Thyroid gland (tissue), 4 donors: ENCODE data around the gene CXCR1. TPM values are rescaled to one million over a fixed set of nuclear protein-coding genes. Genes with fewer than 3 reads are reported as not detected.

Experiments used
- DNase-seq, 2 donors: peaks; one replicate each; pipeline ENCODE4 v3.0.0-alpha.2; 2019
- H3K27ac ChIP-seq, 3 donors: fragments of 200-600 bp; sonication (generic); 1 replicate in 2 of 3; 2 replicates in 1 of 3; pipeline ENCODE4 v1.5.1; 2016 to 2019; ENCODE audit warnings: mild to moderate bottlenecking in 1 of 3, moderate library complexity in 1 of 3
- H3K27me3 ChIP-seq: fragments of 200-600 bp; sonication (generic); one replicate; pipeline ENCODE4 v1.5.1; 2019
- H3K36me3 ChIP-seq, 2 donors: fragments of 200-600 bp; sonication (generic); one replicate each; pipeline ENCODE4 v1.5.1; 2016 to 2019
- H3K4me1 ChIP-seq, 2 donors: fragments of 200-600 bp; sonication (generic); one replicate each; pipeline ENCODE4 v1.5.1; 2017 to 2019
- H3K4me3 ChIP-seq, 3 donors: fragments of 200-600 bp; sonication (generic); replicated peaks in 1 of 3; 1 replicate in 2 of 3; 2 replicates in 1 of 3; pipeline ENCODE4 v1.5.1; 2016; ENCODE audit warnings: mild to moderate bottlenecking in 1 of 3
- H3K9me3 ChIP-seq: fragments of 200-600 bp; sonication (generic); one replicate; pipeline ENCODE4 v1.5.1; 2017
- CTCF ChIP-seq, 6 experiments: fragments of 200-600 bp in 3 of 6; fragments of 450-650 bp in 3 of 6; sonication (generic) in 3 of 6; IDR thresholded peaks; one replicate each; pipeline ENCODE4 v1.5.1; 2016 to 2019; ENCODE audit warnings: antibody characterized with exemption in 6 of 6, mild to moderate bottlenecking in 2 of 6, inconsistent platforms in 1 of 6, moderate library complexity in 1 of 6
- POLR2A ChIP-seq, 2 donors: fragments of 450-650 bp; IDR thresholded peaks; one replicate each; pipeline ENCODE4 v1.6.1; 2017; ENCODE audit warnings: antibody characterized with exemption in 2 of 2, mild to moderate bottlenecking in 2 of 2, moderate library complexity in 1 of 2
- WGBS, 2 donors: methylation state at CpG; one replicate each; pipeline ENCODE4 v1.1.5; 2017; 5-methylcytosine and 5-hydroxymethylcytosine counted together
- intact Hi-C: fragments of 100-400 bp; cut with DNase I; formaldehyde crosslinking; loops from one replicate; pipeline ENCODE4 v1.15.1; 2023
- total RNA-seq, 4 donors: library from RNA; depleted of rRNA; stranded (reverse); fragments of >200 nt; gene quantifications; one replicate each; pipeline ENCODE4 v1.2.3, GENCODE V29; 2016

CXCR1 gene
- total RNA-seq: under 1 TPM in 3 of 4 donors, not detected in 1; 0.13 to 0.50 (median 0.29) TPM

DNA sequence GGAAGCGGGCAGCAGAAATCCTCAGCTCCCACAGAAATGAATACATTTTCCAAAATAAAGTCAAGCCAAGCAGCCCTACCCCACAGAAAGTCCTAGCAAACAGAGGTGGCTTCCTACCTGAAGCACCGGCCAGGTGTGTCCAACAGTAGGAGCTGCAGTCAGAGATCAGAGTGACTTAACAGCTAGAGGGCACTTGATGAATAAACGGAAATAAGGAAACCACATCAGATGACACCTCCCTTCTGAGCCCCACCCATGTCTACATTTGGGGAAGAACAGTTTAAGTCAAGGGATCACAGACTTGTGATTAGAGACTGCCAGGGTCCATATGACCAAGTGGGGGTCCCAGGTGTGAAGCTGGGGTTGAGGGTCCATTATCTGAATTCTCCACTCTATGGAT, at the start of gene CXCR1:
Gene CXCR1, minus strand, starts transcription at position 172 of the 400 bp plus-strand sequence. CDS start 1,751 bp downstream, outside the sequence.
- Histone ChIP-seq H3K27ac (no peak within 1 kb of the TSS), H3K27me3 (no peaks in the 10 kb centered on the region), H3K4me3 (no peak within 1 kb of the TSS), H3K36me3 (no peaks in the 10 kb centered on the region), H3K9me3 (no peaks in the 10 kb centered on the region), H3K4me1 (no peaks in the 10 kb centered on the region)
- 70 to 71% methylated on average over 3 of the region's 3 CpGs for WGBS, 2 donors
- TF ChIP-seq POLR2A (IDR thresholded peaks at IDR 0.05) (no peak), CTCF (IDR thresholded peaks at IDR 0.05) (no peak)
- no peak for DNase-seq
- intact Hi-C loops: no loop called here

GRCh38 chr2:218216336-218216673, 49.5 kb upstream of the CXCR1 start:
- WGBS, 2 donors: 31 to 33% methylated on average over 9 of the region's 9 CpGs
- DNase-seq: peak; percentile 4 to 17
- Histone ChIP-seq H3K4me1 (peaks cover 28 to 37% of the 10 kb centered on the region in 2 donors), H3K27me3 (no peaks in the 10 kb centered on the region), H3K4me3 (peak overlapping the region; percentile 17 to 99 (median 95)), H3K36me3 (no peaks in the 10 kb centered on the region), H3K9me3 (no peaks in the 10 kb centered on the region), H3K27ac (peak overlapping the region; percentile 82 to 95 (median 91))
- no peak for TF ChIP-seq POLR2A (IDR thresholded peaks at IDR 0.05)
- intact Hi-C loops: loop anchor here (10.0 kb wide), 1 partner anchor 48 kb away; the partner anchor contains the start of gene GPBAR1

- H3K27me3 ChIP-seq: no peaks in the 10 kb centered on the region
- no peak for DNase-seq
- H3K9me3 ChIP-seq: no peaks in the 10 kb centered on the region
- WGBS, 2 donors: 92 to 94% methylated on average over 1 of the region's 1 CpG
- intact Hi-C loops: loop anchor here (10.0 kb wide), 1 partner anchor 51 kb away; the partner anchor contains the start of gene GPBAR1
- H3K36me3 ChIP-seq: no peaks in the 10 kb centered on the region
- H3K4me3 ChIP-seq: no peak overlapping the region
- H3K4me1 ChIP-seq: peaks cover 16 to 19% of the 10 kb centered on the region in 2 donors
- no peak overlapping the region for H3K27ac ChIP-seq
- TF ChIP-seq POLR2A (IDR thresholded peaks at IDR 0.05) (no peak), CTCF (IDR thresholded peaks at IDR 0.05) (no peak)
Observed at GRCh38 chr2:218214116-218214515, 47.4 kb upstream of the CXCR1 start.

GRCh38 chr2:218209078-218209477, 42.3 kb upstream of the CXCR1 start:
- H3K4me3 ChIP-seq: no peak overlapping the region
- no peak for DNase-seq
- H3K4me1 ChIP-seq: no peaks in the 10 kb centered on the region
- WGBS, 2 donors: 95 to 98% methylated on average over 3 of the region's 3 CpGs
- no peaks in the 10 kb centered on the region for H3K36me3 ChIP-seq
- no peak overlapping the region for H3K27ac ChIP-seq
- TF ChIP-seq CTCF (IDR thresholded peaks at IDR 0.05): no peak
- no peak for TF ChIP-seq POLR2A (IDR thresholded peaks at IDR 0.05)
- intact Hi-C loops: no loop called here
- H3K9me3 ChIP-seq: no peaks in the 10 kb centered on the region
- H3K27me3 ChIP-seq: no peaks in the 10 kb centered on the region

GRCh38 chr2:218202266-218202665, 35.5 kb upstream of the CXCR1 start:
- intact Hi-C loops: no loop called here
- no peak for DNase-seq
- 80 to 88% methylated on average over 3 of the region's 3 CpGs for WGBS, 2 donors
- no peaks in the 10 kb centered on the region for H3K27me3 ChIP-seq
- TF ChIP-seq CTCF (IDR thresholded peaks at IDR 0.05) (no peak), POLR2A (IDR thresholded peaks at IDR 0.05) (no peak)
- no peak overlapping the region for H3K4me3 ChIP-seq
- no peaks in the 10 kb centered on the region for H3K4me1 ChIP-seq
- no peak overlapping the region for H3K27ac ChIP-seq
- no peaks in the 10 kb centered on the region for H3K9me3 ChIP-seq
- no peaks in the 10 kb centered on the region for H3K36me3 ChIP-seq

DNA sequence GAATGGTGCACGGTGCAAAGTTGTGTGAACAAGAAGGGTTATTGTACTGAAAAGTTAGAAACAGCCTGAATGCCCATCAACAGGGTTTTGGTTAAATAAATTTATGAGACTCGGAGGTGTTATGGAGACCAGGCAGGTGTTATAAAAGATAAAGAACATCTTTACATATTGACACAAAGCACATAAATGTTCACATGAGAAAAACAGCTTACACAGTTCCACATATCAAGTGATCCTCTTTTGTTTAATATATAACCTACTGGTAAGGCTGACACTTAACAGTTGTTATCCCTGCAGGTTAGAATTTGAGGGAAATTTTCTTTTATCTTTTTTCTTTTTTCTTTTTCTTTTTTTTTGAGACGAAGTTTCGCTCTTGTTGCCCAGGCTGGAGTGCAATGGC, 30.2 kb upstream of the CXCR1 start:
- Histone ChIP-seq H3K4me3 (no peak overlapping the region), H3K4me1 (no peaks in the 10 kb centered on the region), H3K36me3 (no peaks in the 10 kb centered on the region), H3K9me3 (no peaks in the 10 kb centered on the region), H3K27ac (no peak overlapping the region), H3K27me3 (no peaks in the 10 kb centered on the region)
- no peak for DNase-seq
- intact Hi-C loops: no loop called here
- TF ChIP-seq POLR2A (IDR thresholded peaks at IDR 0.05) (no peak), CTCF (IDR thresholded peaks at IDR 0.05) (no peak)
- WGBS, 2 donors: 81 to 91% methylated on average over 4 of the region's 4 CpGs
